ENCODE data around the gene EHD1. TPM values are rescaled to one million over a fixed set of nuclear protein-coding genes. Genes with fewer than 3 reads are reported as not detected.

EHD1 gene
- total RNA-seq, 1 donor from 2014 or later = 19.8 TPM

DNA sequence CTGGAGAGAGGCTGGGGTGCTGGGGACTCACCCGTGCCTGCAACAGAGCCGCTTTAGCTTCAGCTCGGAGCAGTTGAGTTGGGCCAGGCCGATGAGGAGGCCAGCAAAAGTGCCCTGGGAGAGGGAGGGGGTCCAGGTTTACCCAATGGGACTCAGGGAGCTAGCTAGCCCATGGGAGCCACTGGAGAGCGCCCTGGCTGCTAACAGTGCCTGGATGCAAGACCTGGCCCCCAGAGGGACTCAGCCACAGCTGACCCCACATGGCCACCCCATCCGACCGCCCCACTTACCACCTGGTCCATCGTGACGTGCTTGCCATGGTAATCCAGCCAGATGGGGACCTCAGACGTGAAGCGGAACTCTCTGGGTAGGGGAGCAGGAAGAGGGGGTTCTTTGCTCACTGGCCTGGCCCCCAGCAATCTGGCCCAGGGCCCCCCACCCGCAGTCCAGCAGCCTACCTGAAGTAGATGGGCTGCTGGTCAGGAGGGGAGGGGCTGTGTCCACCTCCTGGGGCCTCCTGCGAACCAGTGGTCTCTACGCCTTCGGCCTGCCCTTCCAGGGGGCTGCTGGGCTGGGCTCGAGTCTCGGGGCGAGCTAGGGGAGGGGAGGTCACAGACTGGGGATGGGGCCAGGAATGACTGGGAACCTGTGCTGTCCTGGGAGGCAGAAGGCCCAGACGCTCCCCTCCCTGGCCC, 19.1 kb upstream of the EHD1 start:
- no peaks in the 10 kb centered on the region for H3K4me1 ChIP-seq
- no peaks in the 10 kb centered on the region for H3K9me3 Mint-ChIP-seq
- no peak overlapping the region for H3K9ac ChIP-seq
- H3K27ac ChIP-seq = no peak overlapping the region
- no peak overlapping the region for H2AFZ ChIP-seq (replicated peaks)
- H3K79me2 ChIP-seq (ENCODE audit: low read depth) = no peaks in the 10 kb centered on the region
- H4K20me1 ChIP-seq (ENCODE audit: low read depth) = peaks cover 5% of the 10 kb centered on the region
- H3K4me3 ChIP-seq = no peak overlapping the region
- peaks cover 6% of the 10 kb centered on the region for H3K27me3 Mint-ChIP-seq (ENCODE audit: insufficient read depth, low read depth)
- no peaks in the 10 kb centered on the region for H3F3A ChIP-seq (ENCODE audit: low read depth)
- H3K9me3 ChIP-seq (ENCODE audit: low read depth) = no peaks in the 10 kb centered on the region
- no peak overlapping the region for H3K27ac Mint-ChIP-seq
- H3K36me3 Mint-ChIP-seq = peaks cover 3% of the 10 kb centered on the region
- H3K4me3 Mint-ChIP-seq = no peak overlapping the region
- H3K4me1 Mint-ChIP-seq = no peaks in the 10 kb centered on the region
- H3K4me2 ChIP-seq = no peak overlapping the region
- H3K27me3 ChIP-seq = no peaks in the 10 kb centered on the region
- no peak for DNase-seq (ENCODE audit: low spot score)
- no peaks in the 10 kb centered on the region for H3K36me3 ChIP-seq
- no peak for TF ChIP-seq EZH2phosphoT487 (IDR thresholded peaks at IDR 0.05)
- TF ChIP-seq, protein P1, sequence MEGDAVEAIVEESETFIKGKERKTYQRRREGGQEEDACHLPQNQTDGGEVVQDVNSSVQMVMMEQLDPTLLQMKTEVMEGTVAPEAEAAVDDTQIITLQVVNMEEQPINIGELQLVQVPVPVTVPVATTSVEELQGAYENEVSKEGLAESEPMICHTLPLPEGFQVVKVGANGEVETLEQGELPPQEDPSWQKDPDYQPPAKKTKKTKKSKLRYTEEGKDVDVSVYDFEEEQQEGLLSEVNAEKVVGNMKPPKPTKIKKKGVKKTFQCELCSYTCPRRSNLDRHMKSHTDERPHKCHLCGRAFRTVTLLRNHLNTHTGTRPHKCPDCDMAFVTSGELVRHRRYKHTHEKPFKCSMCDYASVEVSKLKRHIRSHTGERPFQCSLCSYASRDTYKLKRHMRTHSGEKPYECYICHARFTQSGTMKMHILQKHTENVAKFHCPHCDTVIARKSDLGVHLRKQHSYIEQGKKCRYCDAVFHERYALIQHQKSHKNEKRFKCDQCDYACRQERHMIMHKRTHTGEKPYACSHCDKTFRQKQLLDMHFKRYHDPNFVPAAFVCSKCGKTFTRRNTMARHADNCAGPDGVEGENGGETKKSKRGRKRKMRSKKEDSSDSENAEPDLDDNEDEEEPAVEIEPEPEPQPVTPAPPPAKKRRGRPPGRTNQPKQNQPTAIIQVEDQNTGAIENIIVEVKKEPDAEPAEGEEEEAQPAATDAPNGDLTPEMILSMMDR (IDR thresholded peaks at IDR 0.05) = no peak
- TF ChIP-seq EZH2 (IDR thresholded peaks at IDR 0.05) = no peak

GRCh38 chr11:64896448-64897022, 18.1 kb upstream of the EHD1 start:
- no peak overlapping the region for H3K4me3 Mint-ChIP-seq
- TF ChIP-seq EZH2 (IDR thresholded peaks at IDR 0.05) (no peak), EZH2phosphoT487 (IDR thresholded peaks at IDR 0.05) (no peak)
- TF ChIP-seq, protein P1 (IDR thresholded peaks at IDR 0.05) = no peak
- DNase-seq (ENCODE audit: low spot score) = no peak
- no peak overlapping the region for H3K9ac ChIP-seq
- H3K4me1 ChIP-seq = no peaks in the 10 kb centered on the region
- peaks cover 11% of the 10 kb centered on the region for H3K27me3 Mint-ChIP-seq (ENCODE audit: insufficient read depth, low read depth)
- no peaks in the 10 kb centered on the region for H3K79me2 ChIP-seq (ENCODE audit: low read depth)
- H3K9me3 ChIP-seq (ENCODE audit: low read depth) = no peaks in the 10 kb centered on the region
- H3K4me1 Mint-ChIP-seq = no peaks in the 10 kb centered on the region
- peaks cover 2% of the 10 kb centered on the region for H3K36me3 Mint-ChIP-seq
- H3K4me3 ChIP-seq = no peak overlapping the region
- H3K27ac ChIP-seq = no peak overlapping the region
- peaks cover 5% of the 10 kb centered on the region for H4K20me1 ChIP-seq (ENCODE audit: low read depth)
- no peaks in the 10 kb centered on the region for H3K9me3 Mint-ChIP-seq
- H3K4me2 ChIP-seq = no peak overlapping the region
- no peak overlapping the region for H2AFZ ChIP-seq (replicated peaks)
- no peak overlapping the region for H3K27ac Mint-ChIP-seq
- H3K36me3 ChIP-seq = no peaks in the 10 kb centered on the region
- no peaks in the 10 kb centered on the region for H3K27me3 ChIP-seq
- no peaks in the 10 kb centered on the region for H3F3A ChIP-seq (ENCODE audit: low read depth)

GRCh38 chr11:64894812-64895452, 16.5 kb upstream of the EHD1 start:
- Histone ChIP-seq H3K36me3 (no peaks in the 10 kb centered on the region), H3F3A (ENCODE audit: low read depth) (no peaks in the 10 kb centered on the region), H3K27me3 (no peaks in the 10 kb centered on the region), H2AFZ (replicated peaks) (no peak overlapping the region), H4K20me1 (ENCODE audit: low read depth) (peaks cover 5% of the 10 kb centered on the region), H3K4me2 (no peak overlapping the region), H3K9ac (no peak overlapping the region), H3K79me2 (ENCODE audit: low read depth) (no peaks in the 10 kb centered on the region), H3K4me3 (no peak overlapping the region), H3K27ac (no peak overlapping the region), H3K9me3 (ENCODE audit: low read depth) (no peaks in the 10 kb centered on the region), H3K4me1 (no peaks in the 10 kb centered on the region)
- Mint-ChIP-seq H3K9me3 (no peaks in the 10 kb centered on the region), H3K36me3 (no peaks in the 10 kb centered on the region), H3K4me3 (no peak overlapping the region), H3K27ac (no peak overlapping the region), H3K27me3 (ENCODE audit: insufficient read depth, low read depth) (peaks cover 9% of the 10 kb centered on the region), H3K4me1 (no peaks in the 10 kb centered on the region)
- TF ChIP-seq EZH2phosphoT487 (IDR thresholded peaks at IDR 0.05) (no peak), EZH2 (IDR thresholded peaks at IDR 0.05) (no peak)
- TF ChIP-seq, protein P1 (IDR thresholded peaks at IDR 0.05) = no peak
- DNase-seq (ENCODE audit: low spot score) = no peak

Measured in neural progenitor cell (in vitro differentiated cells).